HCT116 (cell line): Measurements from ENCODE around the gene RAP1GAP2. TPM values are rescaled to one million over a fixed set of nuclear protein-coding genes. Genes with fewer than 3 reads are reported as not detected.

ENCODE experiments used
- ATAC-seq: fragments of 200-7000 bp; cut with Tn5 transposase; 2 replicates; pipeline ENCODE4 v1.9.1; 2020; ENCODE audit warnings: mild to moderate bottlenecking, moderate library complexity
- BruUV-seq: library from RNA; stranded (reverse); fragments of 400-500 nt; replicated peaks from 2 replicates; lab custom pipeline; 2021; lab: Mats Ljungman, UMichigan
- CTCF ChIA-PET: fragments of 300-600 bp; sonication (Branson Sonifier 250); formaldehyde crosslinking; loops from one replicate; lab custom pipeline; 2021; ENCODE audit warnings: antibody characterized with exemption; lab: Charles Lee
- POLR2A ChIA-PET: fragments of 300-600, 350-600 bp; sonication (Branson Sonifier 250); formaldehyde crosslinking; loops from one replicate; lab custom pipeline; 2021; ENCODE audit warnings: antibody characterized with exemption; lab: Charles Lee
- RAD21 ChIA-PET, 2 experiments: fragments of 300-600 bp; sonication (Branson Sonifier 250); formaldehyde crosslinking; loops; one replicate each; lab custom pipeline; 2023; ENCODE audit warnings: low total read pairs in 2 of 2; ENCODE audit not compliant: uncharacterized antibody in 2 of 2, unreplicated experiment in 2 of 2, low non-redundant PET in 1 of 2; lab: Charles Lee
- DNase-seq: peaks from one replicate; pipeline ENCODE4 v3.0.0-alpha.2; 2010; ENCODE audit warnings: low read depth, low spot score
- H2AFZ ChIP-seq: fragments of 200-600 bp; shearing (Covaris generic), sonication (generic); 2 replicates; pipeline ENCODE4 v1.6.1; 2017; ENCODE audit warnings: low read depth, mixed run types, mixed read lengths, antibody characterized with exemption, low read length; ENCODE audit not compliant: poor library complexity, severe bottlenecking
- H3K27ac ChIP-seq: 2 replicates; pipeline ENCODE4 v1.5.1; 2012; ENCODE audit warnings: low read depth, low read length
- H3K27me3 ChIP-seq: fragments of 200-600 bp; sonication (generic); 2 replicates; pipeline ENCODE4 v1.6.1; 2016; ENCODE audit warnings: mixed run types, low read length, mixed read lengths; ENCODE audit not compliant: insufficient read depth
- H3K36me3 ChIP-seq, 2 experiments: fragments of 200-500 bp in 1 of 2; fragments of 200-600 bp in 1 of 2; sonication (Bioruptor generic) in 1 of 2; sonication (generic) in 1 of 2; 2 replicates each; pipeline versions ENCODE4 v1.5.1 to v1.6.1; 2014 to 2016; ENCODE audit warnings: low read length in 2 of 2, inconsistent platforms in 1 of 2, mixed read lengths in 1 of 2, mixed run types in 1 of 2; ENCODE audit not compliant: insufficient read depth in 2 of 2, control insufficient read depth in 1 of 2
- H3K4me1 ChIP-seq, 2 experiments: fragments of 200-600 bp in 1 of 2; sonication (generic) in 1 of 2; 2 replicates each; pipeline versions ENCODE4 v1.5.1 to v1.6.1; 2012 to 2017; ENCODE audit warnings: low read length in 2 of 2, inconsistent platforms in 1 of 2, mild to moderate bottlenecking in 1 of 2, mixed read lengths in 1 of 2, mixed run types in 1 of 2, moderate library complexity in 1 of 2; ENCODE audit not compliant: insufficient read depth in 2 of 2, control insufficient read depth in 1 of 2
- H3K4me2 ChIP-seq: fragments of 200-600 bp; sonication (generic); 2 replicates; pipeline ENCODE4 v1.6.1; 2017; ENCODE audit warnings: mixed run types, low read length, mixed read lengths
- H3K4me3 ChIP-seq, 2 experiments: fragments of 200-600 bp in 1 of 2; sonication (generic) in 1 of 2; replicated peaks in 1 of 2; 2 replicates each; pipeline ENCODE4 v1.5.1; 2011 to 2016; ENCODE audit warnings: low read length in 2 of 2, control low read depth in 1 of 2, low read depth in 1 of 2, mild to moderate bottlenecking in 1 of 2, mixed read lengths in 1 of 2, mixed run types in 1 of 2
- H3K79me2 ChIP-seq: fragments of 200-600 bp; sonication (generic); 2 replicates; pipeline ENCODE4 v1.6.1; 2017; ENCODE audit warnings: mild to moderate bottlenecking, mixed run types, low read length, moderate library complexity, mixed read lengths; ENCODE audit not compliant: insufficient read depth
- H3K9ac ChIP-seq: fragments of 200-600 bp; sonication (generic); 2 replicates; pipeline ENCODE4 v1.6.1; 2016; ENCODE audit warnings: low read length, mixed read lengths
- H3K9me2 ChIP-seq: fragments of 200-600 bp; sonication (generic), shearing (Covaris generic); 2 replicates; pipeline ENCODE4 v1.6.1; 2017; ENCODE audit warnings: mixed run types, mild to moderate bottlenecking, moderate library complexity; ENCODE audit not compliant: insufficient read depth
- H3K9me3 ChIP-seq, 2 experiments: fragments of 200-500 bp in 1 of 2; fragments of 200-600 bp in 1 of 2; sonication (Bioruptor generic) in 1 of 2; sonication (generic) in 1 of 2; 2 replicates each; pipeline ENCODE4 v1.6.1; 2014 to 2017; ENCODE audit warnings: low read length in 2 of 2, mixed read lengths in 2 of 2, inconsistent platforms in 1 of 2, low read depth in 1 of 2, mild to moderate bottlenecking in 1 of 2, mixed run types in 1 of 2, moderate library complexity in 1 of 2; ENCODE audit not compliant: control insufficient read depth in 1 of 2, insufficient read depth in 1 of 2
- H4K20me1 ChIP-seq: fragments of 200-600 bp; sonication (generic), shearing (Covaris generic); 2 replicates; pipeline ENCODE4 v1.6.1; 2017; ENCODE audit warnings: mixed run types, mild to moderate bottlenecking, moderate library complexity; ENCODE audit not compliant: insufficient read depth
- CBX3 ChIP-seq: IDR thresholded peaks from 2 replicates; pipeline ENCODE4 v1.6.1; 2012; ENCODE audit warnings: low read depth
- EGR1 ChIP-seq: IDR thresholded peaks from 2 replicates; pipeline ENCODE4 v1.6.1; 2012; ENCODE audit warnings: low read depth
- EZH2 ChIP-seq: fragments of 200-600 bp; sonication (generic); IDR thresholded peaks from 2 replicates; pipeline ENCODE4 v1.6.1; 2017; ENCODE audit warnings: antibody characterized with exemption, mixed run types
- EZH2phosphoT487 ChIP-seq: fragments of 200-600 bp; IDR thresholded peaks from 2 replicates; pipeline ENCODE4 v1.6.1; 2018; ENCODE audit warnings: antibody characterized with exemption, borderline replicate concordance
- POLR2A ChIP-seq: IDR thresholded peaks from 2 replicates; pipeline ENCODE4 v1.7.0; 2011; ENCODE audit warnings: borderline replicate concordance; ENCODE audit not compliant: insufficient read depth, insufficient read length; ENCODE audit errors: extremely low read depth
- POLR2AphosphoS5 ChIP-seq: IDR thresholded peaks from 2 replicates; pipeline ENCODE4 v1.6.1; 2011; ENCODE audit warnings: mild to moderate bottlenecking, low read depth, low read length, moderate library complexity
- RAD21 ChIP-seq: IDR thresholded peaks from 2 replicates; pipeline ENCODE4 v1.6.1; 2012; ENCODE audit warnings: low read depth, mild to moderate bottlenecking
- SP1 ChIP-seq: IDR thresholded peaks from 2 replicates; pipeline ENCODE4 v1.6.1; 2012; ENCODE audit warnings: low read depth
- SRF ChIP-seq: IDR thresholded peaks from 2 replicates; pipeline ENCODE4 v1.6.1; 2012; ENCODE audit warnings: low read depth
- TCF7L2 ChIP-seq: IDR thresholded peaks from 2 replicates; pipeline ENCODE4 v1.7.0; 2011; ENCODE audit warnings: borderline replicate concordance, inconsistent platforms; ENCODE audit not compliant: insufficient read depth, insufficient read length; ENCODE audit errors: extremely low read depth
- YY1 ChIP-seq: IDR thresholded peaks from 2 replicates; pipeline ENCODE4 v1.6.1; 2011; ENCODE audit warnings: low read length, low read depth, moderate library complexity, mild to moderate bottlenecking; ENCODE audit not compliant: insufficient replicate concordance; ENCODE audit errors: extremely low read depth
- ZNF274 ChIP-seq: fragments of 200-500 bp; sonication (Bioruptor generic); IDR thresholded peaks from 2 replicates; pipeline ENCODE4 v1.6.1; 2014; ENCODE audit warnings: mild to moderate bottlenecking, low read depth, low read length, inconsistent platforms
- intact Hi-C: fragments of 100-400 bp; cut with micrococcal nuclease; formaldehyde crosslinking; loops from 2 replicates; pipeline ENCODE4 v1.10.0; 2022
- total RNA-seq: library from RNA; stranded (reverse); gene quantifications from one replicate; pipeline ENCODE4 v1.2.1, GENCODE V29; 2021; ENCODE audit not compliant: unreplicated experiment
- TF ChIP-seq, protein P1 (sequence below), 3 experiments: fragments of 200-600 bp in 1 of 3; sonication (generic) in 1 of 3; IDR thresholded peaks in 2 of 3; conservative IDR thresholded peaks in 1 of 3; 2 replicates each; pipeline ENCODE4 v1.5.1; 2012 to 2017; ENCODE audit warnings: low read depth in 2 of 3, low read length in 2 of 3, antibody characterized with exemption in 1 of 3, borderline replicate concordance in 1 of 3, control low read depth in 1 of 3, mild to moderate bottlenecking in 1 of 3, mixed read lengths in 1 of 3, mixed run types in 1 of 3, moderate library complexity in 1 of 3; ENCODE audit not compliant: insufficient read depth in 1 of 3
- TF ChIP-seq, protein P2 (sequence below): IDR thresholded peaks from 2 replicates; pipeline ENCODE4 v1.6.1; 2012
- TF ChIP-seq, protein P3 (sequence below): IDR thresholded peaks from 2 replicates; pipeline ENCODE4 v1.6.1; 2011; ENCODE audit warnings: mild to moderate bottlenecking, low read length, moderate library complexity; ENCODE audit not compliant: insufficient replicate concordance; ENCODE audit errors: extremely low read depth

RAP1GAP2 gene
- total RNA-seq, 1 experiment from 2014 or later, result 54.6 TPM

DNA sequence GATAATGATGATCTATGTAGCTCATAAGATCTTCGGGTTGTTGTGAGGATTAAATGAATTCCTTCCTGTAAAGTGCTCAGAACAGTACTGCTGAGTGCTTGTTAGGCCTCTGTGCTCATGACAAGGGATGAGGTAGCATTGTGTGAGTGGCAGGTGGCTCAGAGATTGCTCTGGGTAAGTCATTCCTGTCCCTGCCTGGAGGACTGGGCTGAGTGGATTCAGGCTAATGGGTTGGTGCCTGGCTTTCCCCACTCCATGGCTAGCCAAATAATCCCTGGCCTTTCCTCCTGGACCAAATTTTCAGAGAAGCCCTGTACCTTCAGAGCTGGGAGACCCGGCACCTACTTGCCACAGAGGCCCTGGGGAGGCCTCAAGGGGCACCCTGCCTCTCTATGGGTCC, 45.5 kb upstream of the RAP1GAP2 start:
- ChIA-PET POLR2A (no interaction called here), RAD21 (no interaction called here), CTCF (no interaction called here)
- Histone ChIP-seq H3K9me2 (no peaks in the 10 kb centered on the region), H3K9me3 (no peaks in the 10 kb centered on the region), H3K4me2 (no peak overlapping the region), H3K27me3 (no peaks in the 10 kb centered on the region; the same call in 1 of the 2 replicates), H2AFZ (no peak overlapping the region), H3K4me3 (no peak overlapping the region), H3K79me2 (no peaks in the 10 kb centered on the region), H3K4me1 (peaks cover 6 to 11% of the 10 kb centered on the region in 2 experiments), H3K27ac (no peak overlapping the region), H3K36me3 (no peaks in the 10 kb centered on the region), H4K20me1 (no peaks in the 10 kb centered on the region), H3K9ac (no peak overlapping the region)
- no peak for DNase-seq
- ATAC-seq, result no peak
- TF ChIP-seq SRF, result no peak
- TF ChIP-seq CBX3, result no peak
- TF ChIP-seq, protein P1, sequence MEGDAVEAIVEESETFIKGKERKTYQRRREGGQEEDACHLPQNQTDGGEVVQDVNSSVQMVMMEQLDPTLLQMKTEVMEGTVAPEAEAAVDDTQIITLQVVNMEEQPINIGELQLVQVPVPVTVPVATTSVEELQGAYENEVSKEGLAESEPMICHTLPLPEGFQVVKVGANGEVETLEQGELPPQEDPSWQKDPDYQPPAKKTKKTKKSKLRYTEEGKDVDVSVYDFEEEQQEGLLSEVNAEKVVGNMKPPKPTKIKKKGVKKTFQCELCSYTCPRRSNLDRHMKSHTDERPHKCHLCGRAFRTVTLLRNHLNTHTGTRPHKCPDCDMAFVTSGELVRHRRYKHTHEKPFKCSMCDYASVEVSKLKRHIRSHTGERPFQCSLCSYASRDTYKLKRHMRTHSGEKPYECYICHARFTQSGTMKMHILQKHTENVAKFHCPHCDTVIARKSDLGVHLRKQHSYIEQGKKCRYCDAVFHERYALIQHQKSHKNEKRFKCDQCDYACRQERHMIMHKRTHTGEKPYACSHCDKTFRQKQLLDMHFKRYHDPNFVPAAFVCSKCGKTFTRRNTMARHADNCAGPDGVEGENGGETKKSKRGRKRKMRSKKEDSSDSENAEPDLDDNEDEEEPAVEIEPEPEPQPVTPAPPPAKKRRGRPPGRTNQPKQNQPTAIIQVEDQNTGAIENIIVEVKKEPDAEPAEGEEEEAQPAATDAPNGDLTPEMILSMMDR (IDR thresholded peaks at IDR 0.05 in 2 of 3, conservative IDR thresholded peaks at IDR 0.05 in 1 of 3; ENCODE audit: borderline replicate concordance in 1 of 3, insufficient read depth in 1 of 3, low read depth in 2 of 3, low read length in 2 of 3), result no peak
- no peak for TF ChIP-seq POLR2A
- BruUV-seq, result no TSS peak
- intact Hi-C loops, result no loop called here

DNA sequence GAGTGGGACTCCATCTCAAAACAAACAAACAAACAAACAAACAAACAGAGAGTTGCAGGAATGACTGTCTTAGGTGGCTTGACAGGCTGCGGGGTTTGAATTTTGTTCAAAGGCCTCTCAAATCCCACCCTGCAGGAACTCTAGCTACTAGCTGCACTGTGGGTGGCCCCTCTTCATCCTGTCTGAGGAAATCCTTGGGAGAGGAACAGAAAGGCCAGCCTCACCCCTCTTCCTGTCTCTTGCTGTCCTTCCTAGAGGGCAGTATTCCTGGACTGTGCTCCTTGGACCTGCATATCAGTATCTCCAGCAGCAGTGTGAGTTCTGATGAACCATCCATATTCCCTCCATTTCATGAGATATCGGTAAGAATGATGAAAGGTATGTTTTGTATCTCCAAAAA, 44.7 kb upstream of the RAP1GAP2 start:
- no peaks in the 10 kb centered on the region for H3K79me2 ChIP-seq
- DNase-seq (no peak), ATAC-seq (no peak)
- no TSS peak for BruUV-seq
- no peak overlapping the region for H3K27ac ChIP-seq
- CTCF ChIA-PET, result no interaction called here
- no peaks in the 10 kb centered on the region for H4K20me1 ChIP-seq
- H3K4me1 ChIP-seq, result peaks cover 6 to 17% of the 10 kb centered on the region in 2 experiments
- POLR2A ChIA-PET, result no interaction called here
- H3K9me2 ChIP-seq, result no peaks in the 10 kb centered on the region
- no peak overlapping the region for H3K4me2 ChIP-seq
- intact Hi-C loops, result no loop called here
- H3K27me3 ChIP-seq, result no peaks in the 10 kb centered on the region
- H3K9ac ChIP-seq, result no peak overlapping the region
- no peaks in the 10 kb centered on the region for H3K9me3 ChIP-seq
- no peak overlapping the region for H2AFZ ChIP-seq
- H3K4me3 ChIP-seq, result no peak overlapping the region
- H3K36me3 ChIP-seq, result no peaks in the 10 kb centered on the region
- RAD21 ChIA-PET, result no interaction called here
- TF ChIP-seq, protein P2, sequence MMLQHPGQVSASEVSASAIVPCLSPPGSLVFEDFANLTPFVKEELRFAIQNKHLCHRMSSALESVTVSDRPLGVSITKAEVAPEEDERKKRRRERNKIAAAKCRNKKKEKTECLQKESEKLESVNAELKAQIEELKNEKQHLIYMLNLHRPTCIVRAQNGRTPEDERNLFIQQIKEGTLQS, result no peak
- TF ChIP-seq EGR1 (no peak), POLR2AphosphoS5 (no peak), TCF7L2 (no peak), ZNF274 (no peak), CBX3 (no peak), EZH2phosphoT487 (no peak), YY1 (no peak), RAD21 (no peak), SRF (no peak), EZH2 (no peak), SP1 (no peak)
- TF ChIP-seq, protein P3, sequence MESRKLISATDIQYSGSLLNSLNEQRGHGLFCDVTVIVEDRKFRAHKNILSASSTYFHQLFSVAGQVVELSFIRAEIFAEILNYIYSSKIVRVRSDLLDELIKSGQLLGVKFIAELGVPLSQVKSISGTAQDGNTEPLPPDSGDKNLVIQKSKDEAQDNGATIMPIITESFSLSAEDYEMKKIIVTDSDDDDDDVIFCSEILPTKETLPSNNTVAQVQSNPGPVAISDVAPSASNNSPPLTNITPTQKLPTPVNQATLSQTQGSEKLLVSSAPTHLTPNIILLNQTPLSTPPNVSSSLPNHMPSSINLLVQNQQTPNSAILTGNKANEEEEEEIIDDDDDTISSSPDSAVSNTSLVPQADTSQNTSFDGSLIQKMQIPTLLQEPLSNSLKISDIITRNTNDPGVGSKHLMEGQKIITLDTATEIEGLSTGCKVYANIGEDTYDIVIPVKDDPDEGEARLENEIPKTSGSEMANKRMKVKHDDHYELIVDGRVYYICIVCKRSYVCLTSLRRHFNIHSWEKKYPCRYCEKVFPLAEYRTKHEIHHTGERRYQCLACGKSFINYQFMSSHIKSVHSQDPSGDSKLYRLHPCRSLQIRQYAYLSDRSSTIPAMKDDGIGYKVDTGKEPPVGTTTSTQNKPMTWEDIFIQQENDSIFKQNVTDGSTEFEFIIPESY, result no peak
